Hypothalamus (tissue), 51 donors: ENCODE data around the gene JMJD7.

Source experiments
- DNase-seq, 51 donors: peaks; one replicate each; lab custom pipeline; 2025; lab: John Stamatoyannopoulos, UW

The JMJD7 gene

DNA sequence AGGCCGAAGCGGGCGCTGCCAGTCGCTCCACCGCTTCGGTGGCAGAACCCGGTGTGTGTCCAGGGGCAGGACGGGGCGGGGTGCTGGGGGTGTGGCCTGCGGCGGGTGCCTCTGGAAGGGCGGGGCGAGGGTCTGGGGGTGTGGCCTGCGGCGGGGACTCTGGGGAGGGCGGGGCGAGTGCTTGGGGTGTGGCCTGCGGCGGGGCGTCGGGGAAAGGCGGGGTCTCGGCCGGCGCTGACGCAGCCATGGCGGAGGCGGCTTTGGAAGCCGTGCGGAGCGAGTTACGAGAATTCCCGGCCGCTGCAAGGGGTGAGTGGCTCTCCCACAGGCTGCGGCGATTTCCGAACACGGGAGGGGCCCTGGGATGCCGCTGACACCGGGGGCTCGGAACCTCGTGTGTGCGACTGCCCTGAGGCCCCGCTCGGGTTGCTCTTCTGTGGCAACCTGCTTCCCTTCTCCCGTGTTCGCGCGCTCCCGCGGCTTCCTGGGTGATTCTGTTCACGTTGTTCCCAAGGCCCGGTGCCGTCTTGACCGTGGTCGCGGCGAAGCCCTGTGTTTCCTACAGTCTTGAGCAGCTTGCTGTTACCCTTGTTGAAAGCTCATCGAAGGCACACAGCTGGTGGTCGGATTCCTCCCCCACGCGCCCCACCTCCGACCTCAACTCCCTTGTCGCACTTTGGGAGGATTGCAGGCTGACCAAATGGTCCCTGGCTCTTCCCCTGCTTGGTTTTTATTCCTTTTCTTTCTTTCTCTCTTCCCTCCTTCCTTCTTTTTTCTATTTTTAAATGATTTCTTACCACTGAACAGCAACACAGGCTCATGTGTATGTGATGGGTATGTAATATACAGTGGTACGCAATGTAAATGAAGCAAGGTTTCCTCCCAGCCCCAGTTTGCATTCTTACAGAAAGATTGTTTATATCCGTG, at the start of gene JMJD7:
TSS of gene JMJD7 (plus strand) at position 213 of the 927 bp plus-strand sequence. CDS start at position 246, 33 bp downstream.
- DNase-seq: peak; percentile 37 to 99 (median 90)

DNA sequence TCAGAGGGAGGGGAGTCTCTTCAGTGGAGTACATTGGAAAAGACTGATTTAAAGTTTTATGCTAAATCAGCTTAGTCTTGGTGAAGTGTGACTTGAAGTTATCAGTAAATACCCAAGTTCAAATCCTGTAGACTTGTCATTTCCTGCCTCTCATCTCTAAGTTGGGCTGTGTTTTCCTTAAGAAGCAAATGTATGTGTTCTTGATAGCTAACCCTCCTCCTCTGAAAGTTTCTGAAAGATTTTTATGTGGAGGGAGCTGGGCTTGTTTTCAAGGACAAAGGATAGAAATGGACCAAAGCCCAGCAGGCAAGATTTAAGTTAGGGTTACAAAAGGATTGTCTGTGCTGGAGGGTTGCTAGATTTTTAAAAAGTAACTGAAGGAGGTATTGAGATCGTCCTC, 49.4 kb upstream of the JMJD7 start:
- DNase-seq: no peak

DNA sequence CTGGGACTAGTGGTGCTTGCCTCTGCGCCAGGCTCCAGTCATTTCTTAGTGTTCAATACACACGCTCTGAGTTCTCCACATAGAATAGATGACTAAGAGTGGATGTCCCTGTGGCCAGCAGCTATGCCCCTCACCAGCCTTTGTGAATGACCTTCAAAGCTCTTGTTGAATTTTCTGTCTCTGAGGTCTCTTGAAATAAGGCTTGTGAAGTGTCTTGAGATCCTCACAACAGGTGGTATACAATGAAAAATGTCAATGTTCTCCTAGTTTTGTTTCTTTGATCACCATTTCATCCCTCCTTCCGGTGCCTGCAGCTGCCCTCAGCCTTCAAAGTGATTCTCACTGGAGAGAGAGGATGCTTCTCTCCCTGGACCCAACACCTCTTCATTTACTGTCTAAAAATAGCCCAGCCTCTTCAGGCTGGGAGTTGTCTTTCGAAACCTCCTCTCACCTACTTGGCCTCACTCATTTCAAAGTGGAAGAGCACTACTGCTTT, 48.2 kb upstream of the JMJD7 start:
- DNase-seq: no peak

DNA sequence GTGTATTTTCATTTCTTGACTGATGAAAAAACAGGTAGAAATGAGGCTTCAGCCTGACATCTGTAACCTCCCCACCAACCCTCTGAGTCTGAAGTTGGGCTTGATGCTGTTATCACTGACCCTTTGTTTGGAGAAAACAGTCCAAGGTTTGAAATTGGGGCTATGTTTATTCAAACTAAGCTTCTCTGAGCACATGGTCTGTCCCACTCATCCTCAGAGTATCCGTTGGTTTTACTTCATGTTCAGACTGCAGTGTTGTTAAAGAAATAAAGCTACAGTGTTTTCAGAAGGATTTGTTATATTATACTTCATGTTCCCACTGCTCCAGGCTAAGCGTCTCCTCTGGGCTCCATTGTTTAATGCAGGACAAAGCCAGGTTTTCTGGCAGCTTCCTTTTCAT, 47.6 kb upstream of the JMJD7 start:
- no peak for DNase-seq

DNA sequence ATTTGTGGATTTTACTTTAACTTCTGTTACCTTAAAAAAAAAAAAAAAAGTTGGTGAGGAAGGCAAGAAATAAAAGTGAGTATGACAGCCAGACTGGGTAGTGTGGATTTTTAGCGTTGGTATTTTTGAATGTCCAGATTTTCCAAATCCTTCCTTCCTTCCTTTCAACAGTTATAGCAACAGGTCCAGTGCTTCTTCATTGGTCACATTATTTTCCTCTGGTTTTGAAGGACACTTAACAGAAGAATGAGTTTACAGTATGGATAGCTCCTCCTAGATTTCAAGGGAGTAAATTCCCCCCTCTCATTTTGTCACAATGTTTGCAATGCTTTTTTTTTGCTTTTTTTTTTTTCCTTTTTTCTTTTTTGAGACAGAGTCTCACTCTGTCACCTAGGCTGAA, 47.2 kb upstream of the JMJD7 start:
- DNase-seq: no peak

DNA sequence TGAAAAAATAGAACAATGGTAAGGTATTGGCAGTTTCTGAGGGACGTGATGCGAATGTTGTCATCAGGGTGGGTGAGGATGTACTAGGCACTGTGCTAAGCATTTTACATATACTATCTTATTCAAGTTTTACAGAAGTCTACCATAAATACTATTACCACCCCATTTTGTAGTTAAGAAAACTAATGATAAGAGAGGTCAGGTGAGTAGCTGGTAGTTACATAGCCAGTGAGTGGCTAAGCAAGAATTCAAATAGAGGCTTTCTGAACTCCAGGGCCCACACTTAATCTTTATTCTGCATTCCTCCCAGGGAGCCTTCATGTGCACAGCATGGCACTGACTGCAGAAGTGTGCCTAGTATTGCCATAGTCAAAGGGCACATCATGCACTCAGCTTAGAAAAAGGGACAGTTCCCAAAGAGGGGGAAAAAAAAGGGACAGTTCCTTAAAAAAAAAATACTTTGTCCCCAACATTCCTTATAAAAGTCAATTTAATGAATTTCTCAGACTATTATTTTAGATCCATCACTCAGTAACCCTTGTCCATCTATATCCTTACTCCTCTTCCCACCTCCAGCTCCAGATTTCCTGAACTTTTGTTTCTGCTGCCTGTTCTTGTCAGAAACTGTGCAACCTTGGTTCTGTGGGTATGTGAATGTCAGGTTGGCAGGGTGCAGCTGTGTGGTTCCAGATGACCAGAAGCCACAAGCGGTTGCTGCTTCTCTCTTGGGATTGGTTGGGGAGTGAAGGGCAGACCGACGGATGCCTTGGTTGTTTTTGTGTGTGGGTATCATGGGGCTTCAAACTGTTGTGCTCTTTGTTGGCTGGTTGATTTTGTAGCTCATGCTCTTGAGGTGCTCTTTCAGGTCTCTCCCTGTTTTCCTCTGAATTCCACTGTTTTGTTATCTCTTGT, 45.3 kb upstream of the JMJD7 start:
- no peak for DNase-seq

DNA sequence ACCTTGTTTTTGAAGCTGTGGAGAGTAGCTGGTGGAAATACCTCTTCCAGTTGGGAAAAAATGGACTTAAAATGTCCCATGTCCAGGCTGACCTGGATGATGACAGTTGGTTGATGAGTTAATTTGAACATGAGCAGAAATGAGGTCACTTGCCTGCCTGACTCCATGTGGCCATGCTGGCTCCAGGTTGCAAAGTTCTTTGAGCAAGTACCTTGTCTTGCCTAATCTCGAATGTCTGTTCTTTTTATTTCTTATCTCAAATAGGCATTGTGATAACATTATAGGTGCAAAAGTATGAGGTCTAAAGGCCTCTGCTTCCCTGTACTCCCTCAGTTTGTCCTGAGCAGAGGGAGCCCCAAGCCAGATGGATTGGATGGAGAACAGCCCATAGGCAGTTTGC, 44.6 kb upstream of the JMJD7 start:
- DNase-seq: no peak

DNA sequence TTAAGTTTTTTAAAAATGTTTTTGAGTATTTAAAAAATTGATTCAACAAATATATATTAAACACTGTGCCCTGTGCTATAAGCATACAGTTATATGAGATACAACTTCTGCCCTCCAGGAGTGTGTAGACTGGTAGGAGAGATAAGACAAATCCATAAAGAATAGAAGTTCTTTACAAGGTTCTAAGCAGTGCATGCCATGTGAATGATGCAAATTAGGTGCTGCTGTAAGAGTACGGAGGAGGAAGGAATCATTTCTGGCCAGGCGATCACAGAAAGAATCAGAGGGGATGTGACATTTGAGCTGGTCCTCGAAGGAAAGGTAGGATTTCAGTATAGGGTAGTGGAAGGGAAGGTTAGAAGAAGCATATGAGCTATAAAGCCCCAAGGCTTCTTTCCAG, 39.6 kb upstream of the JMJD7 start:
- no peak for DNase-seq

DNA sequence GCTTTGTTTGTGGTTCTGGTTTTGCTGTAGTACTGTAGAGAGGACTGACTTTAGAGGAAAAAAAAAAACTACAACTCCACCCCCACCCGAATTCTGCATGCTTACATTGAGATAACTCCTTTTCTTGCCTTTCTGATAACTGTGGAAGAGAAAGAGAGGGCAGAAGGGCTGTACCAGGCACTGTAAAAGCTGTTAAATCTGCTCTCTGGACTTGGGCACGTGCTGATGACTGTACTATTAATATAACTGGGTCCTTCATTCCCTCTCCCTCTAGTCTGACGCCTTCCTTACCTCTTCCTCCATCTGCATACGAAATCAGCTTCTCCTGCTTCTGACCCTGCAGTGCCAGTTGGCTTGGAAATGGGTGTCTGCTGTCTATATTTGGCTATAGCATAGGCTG, 38.7 kb upstream of the JMJD7 start:
- peak in 1 of 51 donors; percentile 14 for DNase-seq

DNA sequence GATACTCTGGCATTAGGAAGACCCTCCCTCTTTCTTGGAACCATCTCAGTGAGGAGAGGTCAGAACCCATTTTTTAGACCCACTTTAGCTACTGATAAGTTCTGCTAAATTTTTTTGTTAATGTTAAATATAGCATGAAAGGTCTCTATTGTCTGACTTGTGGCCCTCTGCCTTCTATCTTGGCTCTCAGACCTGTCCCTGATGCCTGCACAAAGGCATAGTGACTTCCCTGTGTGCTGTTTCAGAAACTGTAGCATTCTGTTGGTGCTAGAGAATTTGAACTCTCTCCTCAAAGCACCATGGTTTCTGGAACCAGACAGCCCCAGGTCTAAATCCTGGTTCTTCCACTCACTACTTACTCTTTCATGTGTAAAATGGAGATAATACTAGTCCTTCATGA, 38.2 kb upstream of the JMJD7 start:
- no peak for DNase-seq

DNA sequence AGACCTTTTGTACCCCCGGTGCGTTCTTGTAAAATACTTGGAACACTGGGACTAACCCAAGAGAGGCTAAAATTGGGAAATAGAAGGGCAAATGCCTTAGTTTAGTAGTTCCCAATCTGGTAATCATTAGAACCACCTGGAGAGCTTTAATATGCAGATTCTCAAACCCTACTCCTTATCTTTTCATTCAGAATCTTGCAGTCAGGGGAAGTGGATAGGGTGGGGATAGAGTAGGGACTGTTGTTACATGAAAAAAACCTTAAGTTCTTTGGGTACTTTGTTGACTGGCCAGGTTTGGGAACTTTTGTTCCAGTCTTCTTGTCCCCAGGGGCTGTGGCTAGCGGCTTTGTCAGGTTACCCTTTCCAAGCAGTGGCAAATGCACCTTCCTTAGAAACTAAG, 37.7 kb upstream of the JMJD7 start:
- no peak for DNase-seq

DNA sequence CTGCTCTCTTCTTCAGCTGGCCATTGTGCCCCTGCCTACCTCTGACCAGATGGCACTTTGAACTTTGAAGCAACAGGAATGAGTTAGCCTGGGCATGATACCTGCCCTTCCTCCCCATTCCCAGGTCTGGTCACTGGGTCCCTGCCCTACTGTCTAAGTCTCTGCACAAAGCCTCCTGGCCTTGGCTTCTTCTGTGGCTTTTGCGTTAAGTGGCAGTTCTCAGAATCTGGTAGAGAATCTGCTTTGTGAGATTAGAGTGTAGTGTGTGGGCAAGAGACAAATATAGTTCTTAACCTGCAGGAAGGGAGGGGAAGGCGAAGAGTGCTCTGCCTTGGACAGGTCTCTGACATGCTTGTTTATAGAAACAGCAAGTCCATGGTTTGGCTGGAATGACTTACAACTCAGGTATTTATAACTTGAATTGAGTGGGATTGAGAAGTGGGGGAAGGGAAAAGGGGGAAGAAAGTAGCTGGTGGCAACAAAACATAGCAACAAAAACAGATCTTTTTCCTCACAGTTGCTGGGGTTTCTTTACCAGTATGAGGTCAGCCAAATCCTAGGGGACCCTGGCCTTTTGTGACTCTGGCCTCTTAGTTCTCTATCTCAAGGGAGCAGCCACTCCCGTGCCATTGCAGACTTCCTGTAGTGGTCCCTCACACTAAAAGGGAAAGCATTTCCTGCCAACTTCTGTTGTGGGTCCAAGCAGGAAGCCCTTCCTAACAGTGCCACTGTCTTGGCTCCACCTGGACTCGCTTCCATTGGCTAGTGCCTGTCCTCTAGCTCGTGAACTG, 36.9 kb upstream of the JMJD7 start:
- no peak for DNase-seq

DNA sequence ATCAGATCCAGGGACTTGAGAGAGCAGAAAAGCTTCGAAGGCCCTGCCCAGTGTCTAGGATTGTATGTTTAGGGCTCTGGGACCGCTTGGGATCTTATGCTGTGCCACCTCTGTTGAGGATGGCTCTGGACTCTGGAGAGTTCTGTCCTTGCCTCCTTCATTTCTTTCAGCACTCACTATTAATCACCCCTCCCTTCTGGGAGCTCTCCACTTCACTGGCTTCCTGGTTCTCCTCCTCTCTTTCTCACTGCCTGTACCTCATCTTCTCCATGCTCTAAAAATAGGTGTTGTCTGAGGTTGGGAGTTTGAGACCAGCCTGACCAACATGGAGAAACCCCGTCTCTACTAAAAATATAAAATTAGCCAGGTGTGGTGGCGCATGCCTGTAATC, 36.4 kb upstream of the JMJD7 start:
- DNase-seq: no peak

DNA sequence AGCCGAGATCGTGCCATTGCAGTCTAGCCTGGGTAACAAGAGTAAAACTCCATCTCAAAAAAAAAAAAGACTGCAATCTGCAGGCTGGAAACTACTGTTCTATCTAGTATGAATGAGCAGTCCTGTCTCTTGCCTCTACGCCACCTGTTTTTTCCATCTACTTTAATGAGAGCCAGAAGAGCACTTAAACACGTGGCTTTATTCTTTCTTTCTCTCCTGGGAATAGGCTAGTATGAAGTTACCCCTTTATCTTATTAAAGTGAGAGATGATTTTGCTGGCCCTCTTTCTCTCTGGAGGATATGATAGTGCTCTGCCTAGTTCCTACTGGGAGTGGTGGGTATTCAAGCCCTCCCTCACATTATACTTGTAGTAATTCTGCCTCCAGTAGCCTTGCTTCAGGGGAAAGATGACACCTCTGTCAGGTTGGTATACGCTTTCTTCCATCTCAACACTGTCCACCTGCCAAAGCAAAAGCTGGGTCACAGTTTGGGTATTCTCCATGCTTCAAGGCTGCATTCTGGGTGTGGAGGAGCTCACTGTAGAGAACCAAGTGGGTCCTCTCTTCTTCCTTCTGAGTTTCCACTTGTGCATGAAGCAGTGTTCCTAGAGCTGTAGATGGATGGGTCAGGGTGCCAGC, 35.8 kb upstream of the JMJD7 start:
- no peak for DNase-seq

DNA sequence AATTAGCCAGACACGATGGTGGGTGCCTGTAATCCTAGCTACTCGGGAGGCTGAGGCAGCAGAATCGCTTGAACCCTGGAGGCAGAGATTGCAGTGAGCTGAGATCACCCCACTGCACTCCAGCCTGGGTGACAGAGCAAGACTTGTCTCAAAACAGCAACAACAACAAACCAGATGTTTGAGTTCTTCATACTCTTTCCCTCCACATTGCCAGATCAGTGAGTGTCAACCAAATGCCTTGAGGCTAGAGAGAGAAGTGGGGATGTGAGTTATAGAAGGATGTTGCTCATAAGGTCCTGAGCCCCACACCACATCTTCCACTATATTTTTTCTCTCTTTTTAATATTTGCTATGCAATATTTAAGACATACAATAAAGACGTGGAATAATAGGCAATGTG, 33.8 kb upstream of the JMJD7 start:
- DNase-seq: no peak

DNA sequence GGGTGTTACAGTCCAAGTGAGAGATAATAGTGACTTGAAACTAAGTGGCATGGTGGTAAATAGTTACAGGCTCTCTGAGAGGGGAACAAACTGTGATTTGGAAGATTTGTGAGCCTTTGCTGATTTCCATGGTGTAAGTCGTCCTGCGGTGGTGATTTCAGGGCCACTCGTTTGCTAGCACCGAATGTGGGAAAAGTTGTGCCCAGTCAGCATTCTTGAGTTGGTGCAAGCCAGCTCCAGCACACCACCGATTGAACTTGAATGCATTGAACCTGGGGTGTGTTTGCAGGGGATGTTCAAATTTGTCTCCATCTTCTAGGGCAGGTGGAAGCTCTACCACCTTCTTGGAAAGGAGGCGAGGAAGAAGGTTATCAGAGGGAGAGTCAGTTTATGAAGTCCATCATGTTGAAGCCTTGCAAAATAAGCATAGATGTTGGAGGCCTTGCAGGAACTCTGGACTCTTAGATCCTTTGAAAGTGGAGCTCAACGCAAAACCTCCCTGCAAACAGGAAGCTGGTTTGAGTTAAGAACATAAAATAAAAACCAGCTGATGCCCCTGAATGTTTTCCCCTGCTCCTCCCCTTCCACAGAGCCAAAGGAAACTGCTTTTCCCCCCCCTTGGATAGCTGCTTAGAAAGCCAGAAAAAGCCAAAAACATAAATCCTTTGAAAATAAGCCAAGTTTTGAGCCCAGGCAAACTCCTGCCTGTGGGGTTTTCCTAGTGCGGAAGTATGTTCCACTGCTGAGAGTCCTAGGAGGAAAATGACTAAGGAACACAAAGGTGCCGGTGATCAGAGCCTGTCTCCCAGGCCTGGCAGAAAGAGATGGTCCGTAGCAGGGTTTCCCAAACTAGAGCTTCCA, 31.7 kb upstream of the JMJD7 start:
- DNase-seq: peak in 1 of 51 donors; percentile 29

DNA sequence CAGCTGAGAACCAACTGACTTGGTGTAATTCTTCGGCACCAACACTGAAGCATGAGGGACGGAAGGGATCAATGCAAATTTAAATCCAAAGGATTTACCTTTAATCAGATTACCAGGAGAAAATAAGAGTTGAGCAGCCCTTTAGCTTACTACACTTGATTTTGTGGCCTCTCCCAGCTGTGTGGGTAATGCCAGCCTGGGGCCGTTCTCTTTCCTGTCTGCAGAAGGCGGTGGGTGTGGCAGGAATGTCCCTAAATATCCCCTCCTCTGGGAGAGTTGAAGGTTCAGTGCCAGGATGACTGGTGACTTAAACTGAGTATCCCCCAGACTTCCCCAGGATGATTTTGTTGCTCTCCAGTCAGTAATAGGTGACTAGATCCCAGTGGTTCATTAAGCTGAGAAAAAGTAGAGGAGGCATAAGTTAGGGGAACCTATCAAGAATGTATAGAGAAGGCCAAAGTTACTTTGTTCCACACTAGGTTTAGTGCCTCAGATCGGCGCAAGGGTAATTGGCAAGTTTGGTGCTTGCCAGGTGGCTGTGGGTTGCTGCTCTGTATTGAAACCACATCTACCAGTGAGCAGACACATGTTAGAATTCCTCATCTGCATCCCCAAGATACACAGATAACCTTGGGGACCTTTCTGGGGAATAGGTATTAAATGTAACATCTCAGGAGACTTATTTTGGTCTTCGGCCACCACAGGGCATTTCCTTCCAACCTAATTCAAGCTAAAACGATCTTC, 30.5 kb upstream of the JMJD7 start:
- DNase-seq: no peak
